Natural killer cell (primary cell): ENCODE results near the gene EBP. TPM values are rescaled to one million over a fixed set of nuclear protein-coding genes. Genes with fewer than 3 reads are reported as not detected.

ENCODE experiments used
- ATAC-seq, 3 donors: fragments of 150-1000 bp in 2 of 3; fragments of 200-7000 bp in 1 of 3; cut with Tn5 transposase; 1 replicate in 1 of 3; 2 replicates in 2 of 3; pipeline ENCODE4 v1.10.0; 2021; ENCODE audit warnings: mild to moderate bottlenecking in 2 of 3, moderate library complexity in 2 of 3
- DNase-seq, 2 donors: peaks; one replicate each; pipeline versions ENCODE4 v3.0.0 to v3.0.0-alpha.2; 2013 to 2021; ENCODE audit warnings: mixed read lengths in 1 of 2
- H3K27ac ChIP-seq: one replicate; pipeline ENCODE4 v1.5.1; 2013; ENCODE audit warnings: mild to moderate bottlenecking, low read length
- H3K27me3 ChIP-seq: one replicate; pipeline ENCODE4 v1.6.1; 2013; ENCODE audit warnings: low read length; ENCODE audit not compliant: control insufficient read depth, insufficient read depth
- H3K36me3 ChIP-seq: one replicate; pipeline ENCODE4 v1.6.1; 2013; ENCODE audit warnings: low read length; ENCODE audit not compliant: control insufficient read depth, insufficient read depth
- H3K4me1 ChIP-seq: one replicate; pipeline ENCODE4 v1.6.1; 2013; ENCODE audit warnings: low read length; ENCODE audit not compliant: control insufficient read depth, insufficient read depth
- H3K4me3 ChIP-seq: one replicate; pipeline ENCODE4 v1.5.1; 2013; ENCODE audit warnings: low read length
- H3K9me3 ChIP-seq: one replicate; pipeline ENCODE4 v1.6.1; 2013; ENCODE audit warnings: low read length; ENCODE audit not compliant: control insufficient read depth, insufficient read depth
- H3K27ac Mint-ChIP-seq, 2 donors: one replicate each; pipeline ENCODE4 v1.8.0; 2022; ENCODE audit warnings: mild to moderate bottlenecking in 2 of 2, mixed read lengths in 2 of 2, moderate library complexity in 1 of 2
- H3K27me3 Mint-ChIP-seq, 2 donors: one replicate each; pipeline ENCODE4 v1.8.0; 2022; ENCODE audit warnings: low read depth in 2 of 2, mixed read lengths in 2 of 2
- H3K36me3 Mint-ChIP-seq: one replicate; pipeline ENCODE4 v1.8.0; 2022; ENCODE audit warnings: mixed read lengths
- H3K4me1 Mint-ChIP-seq, 2 donors: one replicate each; pipeline ENCODE4 v1.8.0; 2022; ENCODE audit warnings: mixed read lengths in 2 of 2
- H3K4me3 Mint-ChIP-seq: one replicate; pipeline ENCODE4 v1.8.0; 2022; ENCODE audit warnings: mild to moderate bottlenecking, moderate library complexity, mixed read lengths
- H3K9me3 Mint-ChIP-seq, 2 donors: one replicate each; pipeline ENCODE4 v1.8.0; 2022; ENCODE audit warnings: mixed read lengths in 2 of 2
- CTCF ChIP-seq: fragments of 200-600 bp; IDR thresholded peaks from one replicate; pipeline ENCODE4 v1.8.0; 2022; ENCODE audit warnings: antibody characterized with exemption
- WGBS: methylation state at CpG from one replicate; pipeline ENCODE4 v1.1.7; 2013; ENCODE audit warnings: missing lambda C conversion rate; ENCODE audit not compliant: insufficient coverage; 5-methylcytosine and 5-hydroxymethylcytosine counted together
- intact Hi-C: fragments of 100-400 bp; cut with micrococcal nuclease; formaldehyde crosslinking; loops from one replicate; pipeline ENCODE4 v1.14.2; 2022
- total RNA-seq, 4 donors: library from RNA; stranded (reverse); fragments of 120-200 nt in 1 of 4; gene quantifications; one replicate each; pipeline versions ENCODE4 v1.2.3 to v1.2.4, GENCODE V29; 2013 to 2022

The EBP gene
- total RNA-seq, 3 donors from 2014 or later (not counting 1 experiment from before 2014, with no cell fraction given): 91.6 to 115 (median 97.6) TPM

- no peak for DNase-seq
- WGBS: 100% methylated on average over 1 of the region's 7 CpGs
- H3K36me3 Mint-ChIP-seq: no peaks in the 10 kb centered on the region
Measured at GRCh38 chrX:48504261-48504660, 17.3 kb upstream of the EBP start.

GRCh38 chrX:48505481-48505880 is 16.1 kb upstream of the EBP start:
- Histone ChIP-seq H3K4me1 (peaks cover 16% of the 10 kb centered on the region), H3K4me3 (no peak overlapping the region), H3K36me3 (no peaks in the 10 kb centered on the region), H3K9me3 (no peaks in the 10 kb centered on the region), H3K27me3 (no peaks in the 10 kb centered on the region), H3K27ac (no peak overlapping the region)
- no peaks in the 10 kb centered on the region for H3K9me3 Mint-ChIP-seq
- DNase-seq: no peak
- no peak overlapping the region for H3K4me3 Mint-ChIP-seq
- WGBS: 82% methylated on average over 4 of the region's 5 CpGs
- TF ChIP-seq CTCF: no peak
- intact Hi-C loops: no loop called here
- H3K36me3 Mint-ChIP-seq: no peaks in the 10 kb centered on the region
- H3K4me1 Mint-ChIP-seq: peaks cover 7 to 15% of the 10 kb centered on the region in 2 donors
- ATAC-seq: no peak
- H3K27ac Mint-ChIP-seq: no peak overlapping the region
- no peaks in the 10 kb centered on the region for H3K27me3 Mint-ChIP-seq

More at GRCh38 chrX:48504261-48504660, 17.3 kb upstream of the EBP start:
- Mint-ChIP-seq H3K4me3 (no peak overlapping the region), H3K4me1 (peaks cover 0 to 6% of the 10 kb centered on the region in 2 donors), H3K9me3 (no peaks in the 10 kb centered on the region), H3K27me3 (no peaks in the 10 kb centered on the region), H3K27ac (no peak overlapping the region)
- H3K36me3 ChIP-seq: no peaks in the 10 kb centered on the region
- H3K4me3 ChIP-seq: no peak overlapping the region
- H3K4me1 ChIP-seq: peaks cover 8% of the 10 kb centered on the region
- intact Hi-C loops: no loop called here
- no peak for TF ChIP-seq CTCF
- H3K27ac ChIP-seq: no peak overlapping the region
- no peak for ATAC-seq
- H3K9me3 ChIP-seq: no peaks in the 10 kb centered on the region
- no peaks in the 10 kb centered on the region for H3K27me3 ChIP-seq

GRCh38 chrX:48507246-48507645 is 14.4 kb upstream of the EBP start:
- no peak for TF ChIP-seq CTCF
- H3K4me1 ChIP-seq: peaks cover 16% of the 10 kb centered on the region
- no peaks in the 10 kb centered on the region for H3K27me3 ChIP-seq
- Mint-ChIP-seq H3K27ac (no peak overlapping the region), H3K4me3 (no peak overlapping the region), H3K36me3 (no peaks in the 10 kb centered on the region), H3K9me3 (no peaks in the 10 kb centered on the region), H3K4me1 (peaks cover 7 to 30% of the 10 kb centered on the region in 2 donors), H3K27me3 (no peaks in the 10 kb centered on the region)
- intact Hi-C loops: no loop called here
- no peak overlapping the region for H3K4me3 ChIP-seq
- no peak for DNase-seq
- no peak for ATAC-seq
- H3K36me3 ChIP-seq: no peaks in the 10 kb centered on the region
- WGBS: 97% methylated on average over 3 of the region's 5 CpGs
- no peaks in the 10 kb centered on the region for H3K9me3 ChIP-seq
- H3K27ac ChIP-seq: no peak overlapping the region
